Choroid plexus epithelial cell (primary cell): ENCODE results near the gene CTTN.

Experiments
- DNase-seq: peaks from one replicate; pipeline ENCODE4 v3.0.0-alpha.2; 2010; ENCODE audit warnings: low read depth
- H3K4me3 ChIP-seq: 2 replicates; pipeline ENCODE4 v1.5.1; 2011; ENCODE audit warnings: low read depth, mild to moderate bottlenecking, control low read depth, low read length, moderate library complexity
- TF ChIP-seq, protein P1 (sequence below): conservative IDR thresholded peaks from 2 replicates; pipeline ENCODE4 v1.5.1; 2011; ENCODE audit warnings: low read depth, mild to moderate bottlenecking, control low read depth, inconsistent platforms, low read length, moderate library complexity

CTTN gene

DNA sequence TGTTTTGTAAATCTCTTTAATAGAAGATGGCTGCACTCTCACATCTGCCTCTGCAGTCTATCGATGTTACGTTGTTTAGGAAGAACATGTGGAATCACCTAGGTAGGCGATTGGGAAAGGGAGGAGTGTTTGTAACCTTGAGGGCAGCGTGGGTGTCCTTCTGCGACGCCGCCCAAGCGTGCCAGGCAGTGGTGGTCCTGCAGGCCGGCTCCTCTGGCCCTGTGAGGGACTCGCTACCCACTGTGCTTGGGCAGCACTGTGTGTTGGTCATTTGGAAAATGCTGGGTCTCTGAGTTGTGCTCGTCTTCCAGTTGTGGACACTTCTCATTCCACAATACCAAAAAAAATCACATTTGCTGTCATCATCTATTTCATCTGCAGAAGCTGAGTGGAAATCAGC is 29.1 kb downstream of the CTTN start:
- no peak overlapping the region for H3K4me3 ChIP-seq
- TF ChIP-seq, protein P1, sequence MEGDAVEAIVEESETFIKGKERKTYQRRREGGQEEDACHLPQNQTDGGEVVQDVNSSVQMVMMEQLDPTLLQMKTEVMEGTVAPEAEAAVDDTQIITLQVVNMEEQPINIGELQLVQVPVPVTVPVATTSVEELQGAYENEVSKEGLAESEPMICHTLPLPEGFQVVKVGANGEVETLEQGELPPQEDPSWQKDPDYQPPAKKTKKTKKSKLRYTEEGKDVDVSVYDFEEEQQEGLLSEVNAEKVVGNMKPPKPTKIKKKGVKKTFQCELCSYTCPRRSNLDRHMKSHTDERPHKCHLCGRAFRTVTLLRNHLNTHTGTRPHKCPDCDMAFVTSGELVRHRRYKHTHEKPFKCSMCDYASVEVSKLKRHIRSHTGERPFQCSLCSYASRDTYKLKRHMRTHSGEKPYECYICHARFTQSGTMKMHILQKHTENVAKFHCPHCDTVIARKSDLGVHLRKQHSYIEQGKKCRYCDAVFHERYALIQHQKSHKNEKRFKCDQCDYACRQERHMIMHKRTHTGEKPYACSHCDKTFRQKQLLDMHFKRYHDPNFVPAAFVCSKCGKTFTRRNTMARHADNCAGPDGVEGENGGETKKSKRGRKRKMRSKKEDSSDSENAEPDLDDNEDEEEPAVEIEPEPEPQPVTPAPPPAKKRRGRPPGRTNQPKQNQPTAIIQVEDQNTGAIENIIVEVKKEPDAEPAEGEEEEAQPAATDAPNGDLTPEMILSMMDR: no peak
- no peak for DNase-seq

DNA sequence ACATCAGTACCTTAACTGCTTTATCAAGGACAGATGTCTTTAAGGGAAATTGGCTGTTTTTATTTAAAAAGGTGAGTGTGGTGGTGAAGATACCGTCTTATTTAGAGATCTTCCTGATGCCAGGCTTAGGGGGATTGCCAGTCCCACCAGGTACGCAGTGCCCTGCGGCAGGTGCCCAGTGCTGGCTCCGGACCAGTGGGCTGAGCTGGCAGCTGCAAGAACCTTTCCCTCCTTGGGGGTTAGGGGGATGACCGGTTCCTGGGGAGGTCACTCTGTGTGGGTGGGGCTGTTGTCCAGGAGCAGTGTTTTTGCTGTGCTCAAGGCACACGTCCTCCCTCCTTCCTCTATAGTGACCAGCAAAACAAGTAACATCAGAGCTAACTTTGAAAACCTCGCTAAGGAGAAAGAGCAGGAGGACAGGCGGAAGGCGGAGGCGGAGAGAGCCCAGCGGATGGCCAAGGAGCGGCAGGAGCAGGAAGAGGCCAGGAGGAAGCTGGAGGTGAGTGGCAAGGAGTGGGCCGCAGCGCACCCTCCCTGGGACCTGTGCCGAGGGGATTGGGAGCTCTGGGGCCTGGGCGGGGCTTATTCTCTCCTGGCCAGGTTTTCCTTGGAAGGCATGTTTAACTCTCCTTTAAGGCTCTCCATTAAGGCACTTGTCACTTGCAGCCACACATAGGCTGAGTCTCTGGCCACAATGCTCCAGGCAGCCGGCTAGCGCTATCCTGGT is 30.5 kb downstream of the CTTN start:
- H3K4me3 ChIP-seq: no peak overlapping the region
- TF ChIP-seq, protein P1: no peak
- DNase-seq: no peak

DNA sequence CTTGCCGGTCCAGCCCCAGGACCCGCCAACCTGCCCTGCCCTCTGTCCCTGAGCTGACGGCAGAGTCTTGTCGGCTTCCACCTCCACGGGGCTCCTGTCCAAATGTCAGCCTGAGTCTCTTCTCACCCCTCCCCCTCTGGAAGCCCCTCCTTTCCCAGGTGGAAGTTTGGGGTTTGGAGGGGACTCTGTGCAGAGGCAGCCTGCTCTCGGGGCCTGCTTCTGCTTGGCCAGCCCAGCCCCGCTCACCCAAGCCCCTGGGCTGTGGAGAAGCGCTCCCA is 31.0 kb downstream of the CTTN start:
- TF ChIP-seq, protein P1: no peak
- DNase-seq: no peak
- no peak overlapping the region for H3K4me3 ChIP-seq

DNA sequence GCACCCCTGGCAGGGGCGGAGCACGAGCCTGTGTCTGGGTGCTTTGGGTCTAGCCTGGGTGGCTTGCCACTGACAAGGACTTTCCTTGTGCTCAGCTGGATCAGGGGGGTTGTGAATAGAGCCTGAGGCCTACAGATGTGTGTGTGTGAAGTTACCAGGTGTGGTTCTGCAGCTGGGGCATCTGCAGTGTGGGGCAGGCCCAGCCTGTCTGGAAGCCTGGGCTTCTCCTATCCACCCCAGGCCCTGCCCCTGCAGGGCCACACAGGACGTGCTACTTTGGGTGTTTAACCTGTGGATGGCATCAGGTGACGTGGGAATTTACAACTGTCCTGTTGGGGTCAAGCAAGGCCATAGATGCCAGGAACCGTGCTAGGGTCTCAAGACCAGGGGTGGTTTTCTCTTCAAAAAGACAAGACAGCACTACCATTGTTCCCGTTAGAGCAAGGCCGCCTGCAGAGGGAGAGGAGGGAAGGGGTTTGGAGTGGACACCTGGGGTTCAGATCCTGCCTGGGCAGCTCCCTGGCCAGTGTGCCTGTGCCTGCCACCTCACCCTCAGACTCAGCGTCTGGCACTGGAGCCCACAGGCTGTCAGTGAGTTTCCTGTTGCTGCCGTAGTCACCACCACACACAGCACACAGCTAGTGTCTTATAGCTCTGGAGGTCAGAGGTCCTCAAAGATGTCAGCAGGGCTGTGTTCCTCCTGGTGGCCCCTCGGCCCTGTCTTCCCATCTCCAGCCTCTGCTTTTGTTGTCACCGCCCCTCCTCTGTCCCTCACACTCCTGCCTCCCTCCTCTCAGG is 31.6 kb downstream of the CTTN start:
- no peak overlapping the region for H3K4me3 ChIP-seq
- no peak for DNase-seq
- TF ChIP-seq, protein P1: no peak

DNA sequence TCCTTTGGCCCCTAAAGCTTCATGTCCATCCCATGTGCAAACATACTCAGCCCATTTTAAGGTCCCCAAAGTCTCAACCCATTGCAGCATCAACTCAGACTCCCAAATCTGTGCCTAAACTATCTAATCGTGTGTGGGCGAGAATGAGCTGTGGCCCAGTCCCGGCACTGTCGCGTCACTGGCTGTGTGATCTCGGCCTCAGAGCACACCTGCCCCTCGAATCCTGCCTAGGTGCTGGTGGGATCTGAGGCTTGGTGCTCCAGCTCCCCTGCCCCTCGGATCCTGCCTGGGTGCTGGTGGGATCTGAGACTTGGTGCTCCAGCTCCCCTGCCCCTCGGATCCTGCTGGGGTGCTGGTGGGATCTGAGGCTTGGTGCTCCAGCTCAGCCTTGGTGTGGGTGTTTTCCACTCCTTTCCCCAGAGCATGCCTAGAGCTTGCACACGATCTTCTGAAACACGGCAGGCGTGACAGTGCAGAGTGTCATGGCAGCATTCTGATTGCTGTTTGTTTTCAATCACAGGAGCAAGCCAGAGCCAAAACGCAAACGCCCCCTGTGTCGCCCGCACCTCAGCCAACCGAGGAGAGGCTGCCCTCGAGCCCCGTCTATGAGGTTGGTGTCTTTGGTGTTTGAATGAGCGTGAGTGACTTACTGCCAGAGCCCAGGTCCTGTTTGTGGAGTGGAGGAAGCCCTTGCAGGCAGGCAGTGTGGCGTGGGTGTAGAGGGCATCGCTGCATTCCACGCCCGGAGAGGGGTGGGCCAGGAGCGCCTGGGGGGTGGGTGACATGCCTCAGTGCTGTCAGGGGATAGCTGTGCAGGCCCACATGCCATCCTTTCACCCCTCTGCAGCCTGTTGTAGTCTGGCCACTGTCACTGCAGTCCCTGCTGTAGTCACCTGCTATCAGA is 32.6 kb downstream of the CTTN start:
- TF ChIP-seq, protein P1: no peak
- no peak overlapping the region for H3K4me3 ChIP-seq
- no peak for DNase-seq

DNA sequence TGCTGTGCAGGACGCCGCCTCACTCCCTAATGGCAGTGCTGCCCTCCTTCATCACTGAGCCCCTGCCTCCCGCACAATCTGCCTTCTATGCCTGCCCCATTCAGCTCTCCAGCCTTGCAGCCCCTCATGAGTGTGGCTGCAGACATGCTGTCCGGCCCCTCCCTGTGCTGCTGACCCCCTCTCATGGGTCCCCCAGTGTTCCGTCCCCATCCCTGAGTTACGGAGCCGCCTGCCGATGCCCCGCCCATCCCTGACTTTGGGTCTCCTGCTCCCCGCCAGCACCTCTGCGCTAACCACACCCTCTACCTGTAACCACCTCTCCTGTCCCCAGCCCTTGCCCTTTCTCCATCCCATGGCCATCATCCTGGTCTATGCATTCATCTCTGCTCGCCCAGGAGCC is 33.3 kb downstream of the CTTN start:
- no peak for DNase-seq
- TF ChIP-seq, protein P1: no peak
- H3K4me3 ChIP-seq: no peak overlapping the region
